ENCODE results near the gene CALML5.

DNA sequence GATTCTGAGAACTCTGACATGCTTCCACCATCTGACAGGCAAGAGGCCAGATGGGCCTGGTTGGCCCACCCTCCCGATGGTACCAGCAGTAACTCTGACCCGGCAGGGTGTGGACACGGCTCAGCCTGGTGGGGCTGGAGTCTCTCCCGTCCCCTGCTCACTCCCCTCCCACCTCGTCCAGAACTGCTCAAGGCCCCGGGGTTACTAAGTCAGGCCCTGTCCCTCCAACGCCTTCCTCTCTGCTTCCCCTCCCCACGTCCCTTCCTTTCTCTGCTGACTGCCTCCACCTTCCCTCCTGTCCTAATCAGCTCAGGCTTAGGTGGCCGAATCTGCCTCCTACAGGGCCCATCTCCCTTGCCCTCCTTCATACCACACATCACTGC lies 12.5 kb downstream of the CALML5 start:
- TF ChIP-seq RAD21 (IDR thresholded peaks at IDR 0.05; ENCODE audit: low read depth) (no peak), TAF1 (IDR thresholded peaks at IDR 0.05; ENCODE audit: low read depth) (no peak), EP300 (IDR thresholded peaks at IDR 0.05; ENCODE audit: borderline replicate concordance) (no peak), TEAD4 (IDR thresholded peaks at IDR 0.05) (no peak), CEBPB (IDR thresholded peaks at IDR 0.05) (no peak), TCF12 (IDR thresholded peaks at IDR 0.05; ENCODE audit: low read depth) (no peak), CREB1 (IDR thresholded peaks at IDR 0.05; ENCODE audit: low read depth) (no peak), YY1 (IDR thresholded peaks at IDR 0.05; ENCODE audit: low read depth) (no peak), EGR1 (IDR thresholded peaks at IDR 0.05) (no peak), NFIC (IDR thresholded peaks at IDR 0.05) (no peak)
- TF ChIP-seq, protein P1, sequence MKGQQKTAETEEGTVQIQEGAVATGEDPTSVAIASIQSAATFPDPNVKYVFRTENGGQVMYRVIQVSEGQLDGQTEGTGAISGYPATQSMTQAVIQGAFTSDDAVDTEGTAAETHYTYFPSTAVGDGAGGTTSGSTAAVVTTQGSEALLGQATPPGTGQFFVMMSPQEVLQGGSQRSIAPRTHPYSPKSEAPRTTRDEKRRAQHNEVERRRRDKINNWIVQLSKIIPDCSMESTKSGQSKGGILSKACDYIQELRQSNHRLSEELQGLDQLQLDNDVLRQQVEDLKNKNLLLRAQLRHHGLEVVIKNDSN (IDR thresholded peaks at IDR 0.05): no peak
- TF ChIP-seq, protein P2, sequence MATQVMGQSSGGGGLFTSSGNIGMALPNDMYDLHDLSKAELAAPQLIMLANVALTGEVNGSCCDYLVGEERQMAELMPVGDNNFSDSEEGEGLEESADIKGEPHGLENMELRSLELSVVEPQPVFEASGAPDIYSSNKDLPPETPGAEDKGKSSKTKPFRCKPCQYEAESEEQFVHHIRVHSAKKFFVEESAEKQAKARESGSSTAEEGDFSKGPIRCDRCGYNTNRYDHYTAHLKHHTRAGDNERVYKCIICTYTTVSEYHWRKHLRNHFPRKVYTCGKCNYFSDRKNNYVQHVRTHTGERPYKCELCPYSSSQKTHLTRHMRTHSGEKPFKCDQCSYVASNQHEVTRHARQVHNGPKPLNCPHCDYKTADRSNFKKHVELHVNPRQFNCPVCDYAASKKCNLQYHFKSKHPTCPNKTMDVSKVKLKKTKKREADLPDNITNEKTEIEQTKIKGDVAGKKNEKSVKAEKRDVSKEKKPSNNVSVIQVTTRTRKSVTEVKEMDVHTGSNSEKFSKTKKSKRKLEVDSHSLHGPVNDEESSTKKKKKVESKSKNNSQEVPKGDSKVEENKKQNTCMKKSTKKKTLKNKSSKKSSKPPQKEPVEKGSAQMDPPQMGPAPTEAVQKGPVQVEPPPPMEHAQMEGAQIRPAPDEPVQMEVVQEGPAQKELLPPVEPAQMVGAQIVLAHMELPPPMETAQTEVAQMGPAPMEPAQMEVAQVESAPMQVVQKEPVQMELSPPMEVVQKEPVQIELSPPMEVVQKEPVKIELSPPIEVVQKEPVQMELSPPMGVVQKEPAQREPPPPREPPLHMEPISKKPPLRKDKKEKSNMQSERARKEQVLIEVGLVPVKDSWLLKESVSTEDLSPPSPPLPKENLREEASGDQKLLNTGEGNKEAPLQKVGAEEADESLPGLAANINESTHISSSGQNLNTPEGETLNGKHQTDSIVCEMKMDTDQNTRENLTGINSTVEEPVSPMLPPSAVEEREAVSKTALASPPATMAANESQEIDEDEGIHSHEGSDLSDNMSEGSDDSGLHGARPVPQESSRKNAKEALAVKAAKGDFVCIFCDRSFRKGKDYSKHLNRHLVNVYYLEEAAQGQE (IDR thresholded peaks at IDR 0.05; ENCODE audit: low read depth): no peak
- TF ChIP-seq, protein P3, sequence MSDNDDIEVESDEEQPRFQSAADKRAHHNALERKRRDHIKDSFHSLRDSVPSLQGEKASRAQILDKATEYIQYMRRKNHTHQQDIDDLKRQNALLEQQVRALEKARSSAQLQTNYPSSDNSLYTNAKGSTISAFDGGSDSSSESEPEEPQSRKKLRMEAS (IDR thresholded peaks at IDR 0.05): no peak
